GM23248 (cell line): ENCODE measurements around the gene SYNPO2. TPM values are rescaled to one million over a fixed set of nuclear protein-coding genes. Genes with fewer than 3 reads are reported as not detected.
A peak's percentile ranks its signal among the peaks of the same experiment; 100 is the strongest.

Source experiments
- DNase-seq: peaks from one replicate; pipeline ENCODE4 v3.0.0-alpha.2; 2015
- H2AFZ ChIP-seq: fragments of 200-600 bp; sonication (generic); 2 replicates; pipeline ENCODE4 v1.6.1; 2016; ENCODE audit warnings: antibody characterized with exemption
- H3F3A ChIP-seq: fragments of 200-600 bp; sonication (generic); 2 replicates; pipeline ENCODE4 v1.6.1; 2016; ENCODE audit warnings: mild to moderate bottlenecking, antibody characterized with exemption, mixed run types; ENCODE audit not compliant: insufficient read depth
- H3K27ac ChIP-seq: fragments of 200-600 bp; sonication (generic); 2 replicates; pipeline ENCODE4 v1.5.1; 2016; ENCODE audit warnings: mild to moderate bottlenecking
- H3K27me3 ChIP-seq: fragments of 200-600 bp; sonication (generic); replicated peaks from 2 replicates; pipeline ENCODE4 v1.6.1; 2016; ENCODE audit warnings: mild to moderate bottlenecking; ENCODE audit not compliant: insufficient read depth
- H3K36me3 ChIP-seq: fragments of 200-600 bp; sonication (generic); 2 replicates; pipeline ENCODE4 v1.6.1; 2016; ENCODE audit warnings: low read depth, mild to moderate bottlenecking
- H3K4me1 ChIP-seq: fragments of 200-600 bp; sonication (generic); 2 replicates; pipeline ENCODE4 v1.6.1; 2016; ENCODE audit warnings: mild to moderate bottlenecking; ENCODE audit not compliant: insufficient read depth
- H3K4me2 ChIP-seq: fragments of 200-600 bp; sonication (generic); one replicate; pipeline ENCODE4 v1.6.1; 2016; ENCODE audit warnings: mild to moderate bottlenecking; ENCODE audit not compliant: unreplicated experiment
- H3K4me3 ChIP-seq: fragments of 200-600 bp; sonication (generic); 2 replicates; pipeline ENCODE4 v1.5.1; 2016; ENCODE audit warnings: mild to moderate bottlenecking
- H3K79me2 ChIP-seq: fragments of 200-600 bp; sonication (generic); 2 replicates; pipeline ENCODE4 v1.6.1; 2016; ENCODE audit warnings: mild to moderate bottlenecking; ENCODE audit not compliant: insufficient read depth
- H3K9ac ChIP-seq: fragments of 200-600 bp; sonication (generic); 2 replicates; pipeline ENCODE4 v1.6.1; 2016; ENCODE audit warnings: mild to moderate bottlenecking
- H3K9me2 ChIP-seq: fragments of 200-600 bp; sonication (generic); 2 replicates; pipeline ENCODE4 v1.6.1; 2016; ENCODE audit warnings: mixed run types, mild to moderate bottlenecking, moderate library complexity; ENCODE audit not compliant: insufficient read depth
- H3K9me3 ChIP-seq: fragments of 200-600 bp; sonication (generic); one replicate; pipeline ENCODE4 v1.6.1; 2017; ENCODE audit warnings: low read depth
- H4K20me1 ChIP-seq: fragments of 200-600 bp; sonication (generic); 2 replicates; pipeline ENCODE4 v1.6.0; 2016; ENCODE audit not compliant: insufficient read depth
- EZH2 ChIP-seq: fragments of 200-600 bp; sonication (generic); IDR thresholded peaks from 2 replicates; pipeline ENCODE4 v1.6.1; 2018; ENCODE audit warnings: antibody characterized with exemption, mild to moderate bottlenecking; ENCODE audit not compliant: insufficient read depth, poor library complexity, severe bottlenecking
- EZH2phosphoT487 ChIP-seq: fragments of 200-600 bp; sonication (generic); IDR thresholded peaks from 2 replicates; pipeline ENCODE4 v1.6.1; 2018; ENCODE audit warnings: antibody characterized with exemption, moderate library complexity, mild to moderate bottlenecking, low read depth; ENCODE audit not compliant: insufficient read depth
- WGBS, 2 experiments: methylation state at CpG; one replicate each; pipeline ENCODE4 v1.1.6; 2015 to 2017; ENCODE audit warnings: low lambda C conversion rate in 2 of 2, low coverage in 1 of 2; ENCODE audit errors: missing lambda C conversion rate in 2 of 2; 5-methylcytosine and 5-hydroxymethylcytosine counted together
- in situ Hi-C: fragments of 300-500 bp; cut with MboI; formaldehyde crosslinking; loops from 2 replicates; pipeline ENCODE4 v1.15.0; 2020
- polyA plus RNA-seq: library from polyadenylated mRNA; unstranded; fragments of >200 nt; fragmentation: Nextera tagmentation; extraction: Ambion mirVana; gene quantifications from 2 replicates; pipeline ENCODE4 v1.2.1, GENCODE V29; 2016
- total RNA-seq: library from RNA; depleted of rRNA; stranded (reverse); fragments of >200 nt; shearing (Covaris generic); gene quantifications from 2 replicates; pipeline ENCODE4 v1.2.3, GENCODE V29; 2014

The SYNPO2 gene
- total and polyA plus RNA-seq, 2 experiments from 2014 or later = 3.1 to 5.0 TPM

DNA sequence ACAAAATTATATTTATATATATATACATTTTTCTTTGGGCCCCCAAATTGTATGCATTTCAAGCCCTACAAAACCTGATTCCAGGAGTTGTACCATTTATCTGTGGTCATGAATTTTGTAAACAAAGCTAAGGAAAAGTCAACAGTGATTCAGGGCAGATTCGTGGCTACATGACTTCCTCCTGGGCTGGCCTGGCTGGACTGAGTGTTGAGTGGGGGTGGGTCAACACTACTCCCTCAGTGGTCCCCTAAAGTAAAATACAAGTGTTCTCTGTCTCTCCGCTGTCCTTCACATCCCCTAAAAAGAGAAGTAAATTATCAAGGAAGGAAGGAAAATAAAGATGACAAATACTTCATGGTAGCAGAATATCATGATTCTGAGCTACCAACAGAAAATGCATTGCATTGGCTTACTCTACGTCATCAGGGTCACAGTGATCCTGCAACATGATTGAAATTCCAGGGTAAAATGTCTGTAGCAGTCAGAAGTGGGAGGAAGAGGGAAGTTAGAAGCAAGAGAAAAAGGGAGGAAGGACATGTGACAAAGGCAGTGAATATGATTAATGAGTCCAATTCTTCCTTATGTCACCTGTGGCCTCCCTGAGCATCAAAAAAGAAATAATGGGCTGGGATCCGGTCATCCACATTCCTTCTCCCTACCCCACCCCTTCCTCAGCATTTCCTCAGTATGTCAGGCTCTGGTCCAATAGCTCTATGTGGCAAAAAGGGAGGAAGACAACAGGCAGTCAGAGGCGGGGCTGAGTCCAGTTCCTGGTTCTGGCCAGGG is 204.6 kb downstream of the SYNPO2 start:
- Histone ChIP-seq H3K4me1 (0 out of 2 replicates have a peak, but pooled peaks cover 1% of the 10 kb centered on the region), H4K20me1 (no peaks in the 10 kb centered on the region), H3K9me3 (no peaks in the 10 kb centered on the region), H3K27ac (no peak overlapping the region), H2AFZ (no peak overlapping the region), H3K36me3 (no peaks in the 10 kb centered on the region), H3K9ac (no peak overlapping the region), H3K79me2 (no peaks in the 10 kb centered on the region), H3K4me3 (no peak overlapping the region), H3K4me2 (no peak overlapping the region), H3F3A (no peaks in the 10 kb centered on the region), H3K9me2 (no peaks in the 10 kb centered on the region), H3K27me3 (no peaks in the 10 kb centered on the region)
- TF ChIP-seq EZH2 (no peak), EZH2phosphoT487 (no peak)
- no peak for DNase-seq
- WGBS, 2 experiments = 75 to 80% methylated on average over 5 of the region's 5 CpGs
- in situ Hi-C loops = no loop called here

DNA sequence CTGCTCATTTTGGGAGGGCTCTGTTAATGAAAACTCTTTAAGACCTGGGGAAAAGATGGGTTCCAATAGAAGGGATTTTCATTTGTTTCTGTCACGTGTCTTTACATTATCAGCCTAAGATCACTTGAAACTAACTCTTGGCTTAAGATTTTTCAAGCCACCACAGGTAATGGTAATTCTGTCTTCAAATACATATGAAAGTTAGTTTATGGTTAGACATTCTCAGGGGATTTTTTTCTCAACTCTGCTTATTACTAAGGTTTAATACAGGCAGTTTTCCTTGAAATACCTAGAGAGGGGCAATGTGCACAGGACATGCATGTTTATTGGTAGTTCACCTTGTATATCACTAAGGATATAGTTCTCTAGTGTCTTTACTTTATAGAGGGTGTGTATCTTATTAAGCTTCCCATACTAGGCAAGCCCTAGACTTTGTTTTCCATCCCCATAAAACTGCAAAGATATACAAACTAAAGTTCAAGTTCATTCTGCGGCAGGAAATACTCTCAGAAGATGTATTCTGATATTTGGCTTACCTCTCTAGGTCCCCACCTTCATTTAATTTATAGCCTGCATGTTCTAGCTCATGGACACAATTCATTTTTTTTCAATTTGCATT is 208.7 kb downstream of the SYNPO2 start:
- in situ Hi-C loops = no loop called here
- peaks cover 25% of the 10 kb centered on the region for H3K4me1 ChIP-seq
- no peak overlapping the region for H3K4me3 ChIP-seq
- H4K20me1 ChIP-seq = no peaks in the 10 kb centered on the region
- no peaks in the 10 kb centered on the region for H3K9me2 ChIP-seq
- no peak overlapping the region for H3K4me2 ChIP-seq
- WGBS, 2 experiments = 99 to 100% methylated on average over 2 of the region's 2 CpGs
- no peaks in the 10 kb centered on the region for H3K9me3 ChIP-seq
- no peak overlapping the region for H3K9ac ChIP-seq
- H3K27ac ChIP-seq = no peak overlapping the region
- H3K79me2 ChIP-seq = no peaks in the 10 kb centered on the region
- no peak for DNase-seq
- no peaks in the 10 kb centered on the region for H3K36me3 ChIP-seq
- no peak overlapping the region for H2AFZ ChIP-seq
- TF ChIP-seq EZH2phosphoT487 = no peak
- TF ChIP-seq EZH2 = no peak
- H3F3A ChIP-seq = peaks cover 9% of the 10 kb centered on the region
- no peaks in the 10 kb centered on the region for H3K27me3 ChIP-seq

DNA sequence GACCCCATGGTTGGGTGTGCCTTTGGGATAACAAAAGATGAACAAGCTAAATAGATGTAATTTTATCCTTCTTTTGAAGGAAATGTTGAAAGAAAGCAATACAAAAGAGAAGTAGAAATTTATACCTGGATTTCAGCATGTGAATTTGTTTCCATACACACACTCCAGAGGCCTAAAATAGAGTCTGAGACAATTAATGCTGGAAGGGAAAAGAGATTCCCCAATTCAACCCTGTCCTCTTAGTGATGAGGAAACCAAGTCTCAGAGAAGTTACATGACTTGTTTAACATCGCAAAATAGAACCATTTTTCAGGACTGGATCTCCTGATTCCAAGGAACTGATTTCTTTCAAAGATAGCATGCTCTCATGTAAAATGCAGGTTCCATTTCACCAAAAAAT is 209.7 kb downstream of the SYNPO2 start:
- in situ Hi-C loops = no loop called here
- 50 to 64% methylated on average over 1 of the region's 1 CpG for WGBS, 2 experiments
- peaks cover 9% of the 10 kb centered on the region for H3F3A ChIP-seq
- H3K9ac ChIP-seq = no peak overlapping the region
- H3K27ac ChIP-seq = no peak overlapping the region
- H2AFZ ChIP-seq = no peak overlapping the region
- no peaks in the 10 kb centered on the region for H3K9me2 ChIP-seq
- H3K27me3 ChIP-seq = no peaks in the 10 kb centered on the region
- H3K4me1 ChIP-seq = peaks cover 33% of the 10 kb centered on the region
- H4K20me1 ChIP-seq = no peaks in the 10 kb centered on the region
- no peaks in the 10 kb centered on the region for H3K36me3 ChIP-seq
- H3K4me2 ChIP-seq = no peak overlapping the region
- no peak overlapping the region for H3K4me3 ChIP-seq
- no peaks in the 10 kb centered on the region for H3K9me3 ChIP-seq
- H3K79me2 ChIP-seq = no peaks in the 10 kb centered on the region
- DNase-seq = no peak
- no peak for TF ChIP-seq EZH2
- no peak for TF ChIP-seq EZH2phosphoT487

DNA sequence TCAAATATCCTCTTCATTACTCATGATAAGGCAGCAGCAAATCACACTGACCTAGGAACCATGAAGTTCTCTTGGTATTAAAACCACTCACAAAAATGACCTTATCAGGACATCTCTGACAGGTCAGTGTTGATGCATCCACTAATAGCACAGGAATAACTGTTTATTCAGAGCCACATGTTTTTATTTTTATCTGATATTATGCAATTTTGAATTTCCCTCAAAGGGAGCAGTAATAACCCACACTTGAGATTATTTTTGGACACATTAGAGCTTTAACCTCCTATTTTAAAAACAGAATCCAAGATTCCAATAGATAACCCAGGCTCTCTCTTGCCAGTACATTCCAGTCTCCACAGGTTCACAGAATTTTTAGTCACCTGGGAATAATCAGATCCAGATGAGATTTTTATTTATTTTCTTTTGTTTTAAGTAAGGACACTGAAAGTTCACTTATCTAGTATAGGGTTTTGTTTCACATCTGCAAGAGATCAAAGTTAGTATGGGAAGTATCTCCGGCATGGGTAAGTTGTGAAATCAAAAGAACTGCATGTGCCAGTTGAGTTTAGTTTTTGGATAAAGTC is 210.7 kb downstream of the SYNPO2 start:
- Histone ChIP-seq H3K9me2 (no peaks in the 10 kb centered on the region), H3K4me2 (peak overlapping the region; percentile 66), H3K79me2 (no peaks in the 10 kb centered on the region), H4K20me1 (no peaks in the 10 kb centered on the region), H2AFZ (no peak overlapping the region), H3K36me3 (no peaks in the 10 kb centered on the region), H3K4me1 (peaks cover 42% of the 10 kb centered on the region), H3K9me3 (no peaks in the 10 kb centered on the region), H3K4me3 (peak overlapping the region; percentile 28), H3F3A (peaks cover 13% of the 10 kb centered on the region), H3K27ac (peak overlapping the region; percentile 58), H3K9ac (peak overlapping the region; percentile 8; the same call in 1 of the 2 replicates), H3K27me3 (no peaks in the 10 kb centered on the region)
- WGBS, 2 experiments = 0 to 2% methylated on average over 1 of the region's 1 CpG
- no peak for TF ChIP-seq EZH2
- 0 out of 2 replicates have a peak, but pooled peaks have one; percentile 65 for TF ChIP-seq EZH2phosphoT487
- in situ Hi-C loops = no loop called here
- DNase-seq = peak; percentile 65
